Measurements from ENCODE around the gene NECTIN3. TPM values are rescaled to one million over a fixed set of nuclear protein-coding genes. Genes with fewer than 3 reads are reported as not detected.

Gene NECTIN3
- total and polyA plus RNA-seq, 10 of the 15 experiments (the other 5 are each of a cell fraction or from before 2014, with no cell fraction given): 0.21 TPM; not detected in 9

DNA sequence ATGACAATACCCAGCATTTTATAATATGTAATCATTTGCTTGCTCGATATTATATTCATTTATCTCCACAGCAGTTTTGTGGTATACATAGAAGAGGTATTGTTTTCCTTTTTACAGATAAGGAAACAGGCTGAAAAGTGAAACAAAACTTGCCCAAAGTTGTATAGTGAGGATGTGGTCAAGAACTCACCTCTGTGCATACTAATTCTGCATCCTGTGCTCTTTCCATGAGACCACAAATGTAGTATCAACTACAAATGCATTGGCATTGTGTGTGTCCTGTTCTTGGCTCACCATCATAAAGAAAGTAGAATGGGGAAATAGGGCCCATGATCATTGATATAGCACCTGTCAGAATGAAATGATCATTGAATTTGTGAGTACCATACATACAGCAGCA, 167.3 kb downstream of the NECTIN3 start:
- intact Hi-C loops (cut with micrococcal nuclease; ENCODE audit: unreplicated experiment): no loop called here
- Histone ChIP-seq H3K9me3 (replicated peaks; ENCODE audit: control insufficient read depth, insufficient read depth, low read length) (no peaks in the 10 kb centered on the region; the same call in 1 of the 3 replicates), H3K4me3 (no peak overlapping the region), H3K27me3 (replicated peaks in 1 of 2; ENCODE audit: control insufficient read depth in 2 of 2, insufficient read depth in 2 of 2, low read length in 1 of 2) (no peaks in the 10 kb centered on the region), H2AFZ (ENCODE audit: control insufficient read depth, low read depth, low read length) (no peak overlapping the region), H3K4me1 (ENCODE audit: control insufficient read depth, insufficient read depth, low read length) (no peaks in the 10 kb centered on the region), H3K36me3 (ENCODE audit: control insufficient read depth in 2 of 2, insufficient read depth in 2 of 2, low read length in 1 of 2) (no peaks in the 10 kb centered on the region), H3K9ac (ENCODE audit: control insufficient read depth, insufficient read depth, low read length) (no peak overlapping the region), H4K20me1 (ENCODE audit: control insufficient read depth, insufficient read depth) (no peaks in the 10 kb centered on the region), H3K27ac (ENCODE audit: control insufficient read depth, insufficient read depth) (no peak overlapping the region), H3K79me2 (ENCODE audit: control insufficient read depth, insufficient read depth, low read length) (no peaks in the 10 kb centered on the region), H3K4me2 (ENCODE audit: control insufficient read depth, insufficient read depth) (no peak overlapping the region)
- ChIA-PET POLR2A (no interaction called here), RAD21 (ENCODE audit: unreplicated experiment) (no interaction called here), SMC1A (ENCODE audit: uncharacterized antibody, unreplicated experiment) (no interaction called here), CTCF (no interaction called here)
- DNase-seq (ENCODE audit: low read depth, low spot score) (peak; percentile 11), FAIRE-seq (no peak), ATAC-seq (peak; percentile 70)
- no TSS peak for BruUV-seq (replicated peaks)
- 0% methylated on average over 1 of the region's 1 CpG for WGBS (ENCODE audit: insufficient coverage, insufficient replicate concordance, low lambda C conversion rate, missing lambda C conversion rate)
- TF ChIP-seq RUNX3 (IDR thresholded peaks at IDR 0.05; ENCODE audit: low read length) (peak; percentile 58), WRNIP1 (IDR thresholded peaks at IDR 0.05; ENCODE audit: borderline replicate concordance, low read depth, low read length) (no peak)
- in situ Hi-C loops (cut with MboI): no loop called here

DNA sequence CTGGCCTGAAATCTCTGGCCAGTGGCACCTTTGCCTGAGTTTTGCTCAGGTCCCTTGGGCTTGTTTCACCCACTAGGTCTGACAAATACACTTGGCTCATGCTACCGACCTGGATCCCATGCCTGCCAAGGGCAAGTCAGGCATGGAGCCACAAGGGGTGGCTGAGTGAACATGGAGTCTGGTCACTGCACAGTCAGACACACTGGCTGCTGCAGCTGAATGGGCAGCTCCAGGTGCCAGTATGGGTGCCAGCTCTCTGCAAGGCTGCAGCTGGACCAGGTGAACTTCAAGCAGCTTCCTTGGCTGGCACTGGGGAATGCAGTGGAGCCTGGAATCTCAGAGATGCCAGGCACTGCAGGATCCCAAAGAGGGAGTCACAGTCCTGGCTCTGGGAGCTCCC, 170.3 kb downstream of the NECTIN3 start:
- ChIA-PET CTCF (no interaction called here), POLR2A (no interaction called here), SMC1A (ENCODE audit: uncharacterized antibody, unreplicated experiment) (no interaction called here), RAD21 (ENCODE audit: unreplicated experiment) (no interaction called here)
- no peaks in the 10 kb centered on the region; the same call in 1 of the 3 replicates for H3K9me3 ChIP-seq (replicated peaks; ENCODE audit: control insufficient read depth, insufficient read depth, low read length)
- no TSS peak for BruUV-seq (replicated peaks)
- H2AFZ ChIP-seq (ENCODE audit: control insufficient read depth, low read depth, low read length): no peak overlapping the region
- no peak overlapping the region for H3K4me2 ChIP-seq (ENCODE audit: control insufficient read depth, insufficient read depth)
- H3K4me3 ChIP-seq: no peak overlapping the region
- intact Hi-C loops (cut with micrococcal nuclease; ENCODE audit: unreplicated experiment) (no loop called here), in situ Hi-C loops (cut with MboI) (no loop called here)
- DNase-seq (ENCODE audit: low read depth, low spot score) (no peak), FAIRE-seq (no peak), ATAC-seq (no peak)
- H3K9ac ChIP-seq (ENCODE audit: control insufficient read depth, insufficient read depth, low read length): no peak overlapping the region
- no peaks in the 10 kb centered on the region for H3K36me3 ChIP-seq (ENCODE audit: control insufficient read depth in 2 of 2, insufficient read depth in 2 of 2, low read length in 1 of 2)
- no peak overlapping the region for H3K27ac ChIP-seq (ENCODE audit: control insufficient read depth, insufficient read depth)
- no peaks in the 10 kb centered on the region for H3K27me3 ChIP-seq (replicated peaks in 1 of 2; ENCODE audit: control insufficient read depth in 2 of 2, insufficient read depth in 2 of 2, low read length in 1 of 2)
- H3K79me2 ChIP-seq (ENCODE audit: control insufficient read depth, insufficient read depth, low read length): no peaks in the 10 kb centered on the region
- no peaks in the 10 kb centered on the region for H3K4me1 ChIP-seq (ENCODE audit: control insufficient read depth, insufficient read depth, low read length)
- WGBS (ENCODE audit: insufficient coverage, insufficient replicate concordance, low lambda C conversion rate, missing lambda C conversion rate): 53% methylated on average over 1 of the region's 1 CpG
- H4K20me1 ChIP-seq (ENCODE audit: control insufficient read depth, insufficient read depth): no peaks in the 10 kb centered on the region
- TF ChIP-seq, protein P1, sequence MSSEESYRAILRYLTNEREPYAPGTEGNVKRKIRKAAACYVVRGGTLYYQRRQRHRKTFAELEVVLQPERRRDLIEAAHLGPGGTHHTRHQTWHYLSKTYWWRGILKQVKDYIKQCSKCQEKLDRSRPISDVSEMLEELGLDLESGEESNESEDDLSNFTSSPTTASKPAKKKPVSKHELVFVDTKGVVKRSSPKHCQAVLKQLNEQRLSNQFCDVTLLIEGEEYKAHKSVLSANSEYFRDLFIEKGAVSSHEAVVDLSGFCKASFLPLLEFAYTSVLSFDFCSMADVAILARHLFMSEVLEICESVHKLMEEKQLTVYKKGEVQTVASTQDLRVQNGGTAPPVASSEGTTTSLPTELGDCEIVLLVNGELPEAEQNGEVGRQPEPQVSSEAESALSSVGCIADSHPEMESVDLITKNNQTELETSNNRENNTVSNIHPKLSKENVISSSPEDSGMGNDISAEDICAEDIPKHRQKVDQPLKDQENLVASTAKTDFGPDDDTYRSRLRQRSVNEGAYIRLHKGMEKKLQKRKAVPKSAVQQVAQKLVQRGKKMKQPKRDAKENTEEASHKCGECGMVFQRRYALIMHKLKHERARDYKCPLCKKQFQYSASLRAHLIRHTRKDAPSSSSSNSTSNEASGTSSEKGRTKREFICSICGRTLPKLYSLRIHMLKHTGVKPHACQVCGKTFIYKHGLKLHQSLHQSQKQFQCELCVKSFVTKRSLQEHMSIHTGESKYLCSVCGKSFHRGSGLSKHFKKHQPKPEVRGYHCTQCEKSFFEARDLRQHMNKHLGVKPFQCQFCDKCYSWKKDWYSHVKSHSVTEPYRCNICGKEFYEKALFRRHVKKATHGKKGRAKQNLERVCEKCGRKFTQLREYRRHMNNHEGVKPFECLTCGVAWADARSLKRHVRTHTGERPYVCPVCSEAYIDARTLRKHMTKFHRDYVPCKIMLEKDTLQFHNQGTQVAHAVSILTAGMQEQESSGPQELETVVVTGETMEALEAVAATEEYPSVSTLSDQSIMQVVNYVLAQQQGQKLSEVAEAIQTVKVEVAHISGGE (CRISPR knock-in tag; IDR thresholded peaks at IDR 0.05): no peak
- TF ChIP-seq PAX8 (IDR thresholded peaks at IDR 0.05): no peak
- TF ChIP-seq TCF3 (IDR thresholded peaks at IDR 0.05; ENCODE audit: borderline replicate concordance, insufficient read depth, low read depth, low read length): no peak
- no peak for TF ChIP-seq RAD21 (IDR thresholded peaks at IDR 0.05; ENCODE audit: insufficient read depth, low read depth, low read length)
- no peak for TF ChIP-seq POLR2A (IDR thresholded peaks at IDR 0.05; ENCODE audit: low read depth, low read length)
- TF ChIP-seq WRNIP1 (IDR thresholded peaks at IDR 0.05; ENCODE audit: borderline replicate concordance, low read depth, low read length): no peak
- TF ChIP-seq CHD1 (IDR thresholded peaks at IDR 0.05; ENCODE audit: low read depth, low read length): no peak
- no peak for TF ChIP-seq PAX5 (IDR thresholded peaks at IDR 0.05; ENCODE audit: borderline replicate concordance, low read depth, low read length)
- no peak for TF ChIP-seq MTA3 (IDR thresholded peaks at IDR 0.05; ENCODE audit: borderline replicate concordance, low read length)
- no peak for TF ChIP-seq NR2F1 (conservative IDR thresholded peaks at IDR 0.05)
- no peak for TF ChIP-seq SMC3 (IDR thresholded peaks at IDR 0.05; ENCODE audit: borderline replicate concordance, low read length)
- no peak for TF ChIP-seq KDM1A (IDR thresholded peaks at IDR 0.05; ENCODE audit: borderline replicate concordance)

Data from GM12878 (cell line).